IMR-90 (cell line): ENCODE data around the gene RNF17. TPM values are rescaled to one million over a fixed set of nuclear protein-coding genes. Genes with fewer than 3 reads are reported as not detected.

ENCODE experiments used
- ATAC-seq: fragments of 200-7000 bp; cut with Tn5 transposase; 2 replicates; pipeline ENCODE4 v1.9.1; 2020; ENCODE audit warnings: low read depth, mild to moderate bottlenecking, moderate library complexity
- BruUV-seq: library from RNA; stranded (reverse); fragments of 400-500 nt; replicated peaks from 2 replicates; lab custom pipeline; 2021; lab: Mats Ljungman, UMichigan
- CTCF ChIA-PET: fragments of 300-600 bp; formaldehyde crosslinking; extraction: SDS; loops from one replicate; lab custom pipeline; 2021; ENCODE audit warnings: antibody characterized with exemption; lab: Yijun Ruan, JAX
- POLR2A ChIA-PET: fragments of 300-600 bp; sonication (Branson Sonifier 250); formaldehyde crosslinking; loops from one replicate; lab custom pipeline; 2022; ENCODE audit warnings: antibody characterized with exemption; ENCODE audit not compliant: unreplicated experiment; lab: Charles Lee
- DNase-seq: peaks from one replicate; pipeline ENCODE4 v3.0.0; 2013
- H2AFZ ChIP-seq: replicated peaks from 2 replicates; pipeline ENCODE3; 2013; ENCODE audit warnings: low read length, mild to moderate bottlenecking; ENCODE audit not compliant: poor library complexity
- H2AK5ac ChIP-seq: 2 replicates; pipeline ENCODE4 v1.6.1; 2013; ENCODE audit warnings: low read depth, low read length, inconsistent platforms
- H2AK9ac ChIP-seq: replicated peaks from 2 replicates; pipeline ENCODE3; 2013; ENCODE audit warnings: mild to moderate bottlenecking, low read depth, low read length, moderate library complexity; ENCODE audit not compliant: poor library complexity
- H2BK120ac ChIP-seq: 2 replicates; pipeline ENCODE4 v1.6.1; 2013; ENCODE audit warnings: low read depth, low read length, inconsistent platforms
- H2BK15ac ChIP-seq: 3 replicates; pipeline ENCODE4 v1.6.1; 2013; ENCODE audit warnings: low read depth, low read length, inconsistent platforms
- H2BK20ac ChIP-seq: 2 replicates; pipeline ENCODE4 v1.6.1; 2013; ENCODE audit warnings: low read depth, mild to moderate bottlenecking, inconsistent platforms, low read length, moderate library complexity
- H2BK5ac ChIP-seq: 2 replicates; pipeline ENCODE4 v1.6.1; 2013; ENCODE audit warnings: mild to moderate bottlenecking, low read depth, low read length, inconsistent platforms; ENCODE audit not compliant: poor library complexity, severe bottlenecking
- H3K14ac ChIP-seq: replicated peaks from 2 replicates; pipeline ENCODE4 v1.6.1; 2013; ENCODE audit warnings: low read depth, low read length, inconsistent platforms
- H3K18ac ChIP-seq: 2 replicates; pipeline ENCODE4 v1.6.1; 2013; ENCODE audit warnings: low read depth, low read length, control low read depth
- H3K23ac ChIP-seq: 2 replicates; pipeline ENCODE4 v1.6.1; 2013; ENCODE audit warnings: low read depth, low read length, inconsistent platforms
- H3K27ac ChIP-seq: 2 replicates; pipeline ENCODE4 v1.5.1; 2013; ENCODE audit warnings: mild to moderate bottlenecking, control low read depth, low read length; ENCODE audit not compliant: insufficient read depth
- H3K27me3 ChIP-seq: 2 replicates; pipeline ENCODE4 v1.6.1; 2013; ENCODE audit warnings: low read length; ENCODE audit not compliant: control insufficient read depth, insufficient read depth
- H3K36me3 ChIP-seq: 2 replicates; pipeline ENCODE4 v1.6.1; 2013; ENCODE audit warnings: low read length, mixed read lengths; ENCODE audit not compliant: control insufficient read depth, insufficient read depth
- H3K4ac ChIP-seq: 2 replicates; pipeline ENCODE4 v1.6.1; 2013; ENCODE audit warnings: low read depth, low read length, inconsistent platforms
- H3K4me1 ChIP-seq: 2 replicates; pipeline ENCODE4 v1.6.1; 2013; ENCODE audit warnings: low read length, mixed read lengths; ENCODE audit not compliant: control insufficient read depth, insufficient read depth
- H3K4me2 ChIP-seq: 2 replicates; pipeline ENCODE4 v1.6.1; 2013; ENCODE audit warnings: low read depth, mild to moderate bottlenecking, control low read depth, low read length, moderate library complexity
- H3K4me3 ChIP-seq: 2 replicates; pipeline ENCODE4 v1.5.1; 2013; ENCODE audit warnings: low read depth, mild to moderate bottlenecking, control low read depth, low read length, moderate library complexity; ENCODE audit not compliant: insufficient read depth
- H3K56ac ChIP-seq: 2 replicates; pipeline ENCODE4 v1.6.1; 2013; ENCODE audit warnings: low read length, inconsistent platforms; ENCODE audit not compliant: insufficient read depth; ENCODE audit errors: extremely low read depth
- H3K79me1 ChIP-seq, 2 experiments: 2 replicates each; pipeline ENCODE4 v1.6.1; 2013; ENCODE audit warnings: low read length in 2 of 2, inconsistent platforms in 1 of 2, low read depth in 1 of 2
- H3K9ac ChIP-seq: 2 replicates; pipeline ENCODE4 v1.6.1; 2013; ENCODE audit warnings: low read depth, low read length, control low read depth
- H3K9me1 ChIP-seq: 2 replicates; pipeline ENCODE4 v1.6.1; 2013; ENCODE audit warnings: low read length, inconsistent platforms; ENCODE audit not compliant: insufficient read depth
- H3K9me3 ChIP-seq: 2 replicates; pipeline ENCODE4 v1.6.1; 2013; ENCODE audit warnings: low read length; ENCODE audit not compliant: control insufficient read depth, insufficient read depth
- H4K20me1 ChIP-seq: 2 replicates; pipeline ENCODE4 v1.6.1; 2013; ENCODE audit warnings: low read length, inconsistent platforms; ENCODE audit not compliant: insufficient read depth
- H4K5ac ChIP-seq: 2 replicates; pipeline ENCODE4 v1.6.1; 2013; ENCODE audit warnings: mild to moderate bottlenecking, low read depth, low read length, control low read depth
- H4K8ac ChIP-seq, 2 experiments: 2 replicates each; pipeline ENCODE4 v1.6.1; 2013; ENCODE audit warnings: low read depth in 2 of 2, low read length in 2 of 2, control low read depth in 1 of 2, inconsistent platforms in 1 of 2
- H4K91ac ChIP-seq: 2 replicates; pipeline ENCODE4 v1.6.1; 2013; ENCODE audit warnings: low read depth, low read length, inconsistent platforms; ENCODE audit not compliant: insufficient read depth
- BHLHE40 ChIP-seq: fragments of 150-350 bp; IDR thresholded peaks from 2 replicates; pipeline ENCODE4 v1.6.1; 2016; ENCODE audit warnings: mild to moderate bottlenecking, low read depth, low read length
- CEBPB ChIP-seq: IDR thresholded peaks from 2 replicates; pipeline ENCODE4 v1.6.1; 2012; ENCODE audit warnings: low read depth, low read length, improper control_type of control experiment
- CHD1 ChIP-seq: IDR thresholded peaks from 2 replicates; pipeline ENCODE4 v1.6.1; 2012; ENCODE audit warnings: low read depth, low read length, improper control_type of control experiment
- FOS ChIP-seq: fragments of 150-350 bp; IDR thresholded peaks from 2 replicates; pipeline ENCODE4 v1.6.1; 2016; ENCODE audit warnings: low read depth, low read length
- MAFK ChIP-seq: IDR thresholded peaks from 2 replicates; pipeline ENCODE4 v1.6.1; 2012; ENCODE audit warnings: low read depth, low read length, improper control_type of control experiment
- MAZ ChIP-seq: IDR thresholded peaks from 2 replicates; pipeline ENCODE4 v1.6.1; 2012; ENCODE audit warnings: low read depth, mild to moderate bottlenecking, low read length, improper control_type of control experiment, moderate library complexity, borderline replicate concordance
- MXI1 ChIP-seq: IDR thresholded peaks from 2 replicates; pipeline ENCODE4 v1.6.1; 2012; ENCODE audit warnings: low read depth, mild to moderate bottlenecking, low read length, moderate library complexity, borderline replicate concordance
- NFE2L2 ChIP-seq: fragments of 150-350 bp; IDR thresholded peaks from 2 replicates; pipeline ENCODE4 v1.6.1; 2016; ENCODE audit warnings: low read depth, mild to moderate bottlenecking, low read length
- POLR2A ChIP-seq: IDR thresholded peaks from 2 replicates; pipeline ENCODE4 v1.6.1; 2012; ENCODE audit warnings: mild to moderate bottlenecking, low read depth, low read length
- RAD21 ChIP-seq: IDR thresholded peaks from 2 replicates; pipeline ENCODE4 v1.6.1; 2012; ENCODE audit warnings: low read length, improper control_type of control experiment
- RCOR1 ChIP-seq: IDR thresholded peaks from 2 replicates; pipeline ENCODE4 v1.6.1; 2012; ENCODE audit warnings: mild to moderate bottlenecking, low read length, improper control_type of control experiment; ENCODE audit not compliant: insufficient replicate concordance
- RFX5 ChIP-seq: IDR thresholded peaks from 2 replicates; pipeline ENCODE4 v1.8.0; 2012; ENCODE audit warnings: low read depth, mild to moderate bottlenecking, low read length, moderate library complexity
- SMC3 ChIP-seq: fragments of 150-350 bp; IDR thresholded peaks from 2 replicates; pipeline ENCODE4 v1.6.1; 2016; ENCODE audit warnings: low read depth, mild to moderate bottlenecking, antibody characterized with exemption, low read length, moderate library complexity
- WGBS, 2 experiments: methylation state at CpG; one replicate each; pipeline versions ENCODE4 v1.1.5 to v1.1.7; 2013; ENCODE audit warnings: missing lambda C conversion rate in 2 of 2; ENCODE audit not compliant: insufficient read length in 1 of 2; ENCODE audit errors: extremely low coverage in 2 of 2; 5-methylcytosine and 5-hydroxymethylcytosine counted together
- dilution Hi-C: fragments of 300-500 bp; cut with HindIII; formaldehyde crosslinking; loops from one replicate; pipeline ENCODE4 v1.14.3; 2018; ENCODE audit warnings: low sequenced_read_pairs; ENCODE audit not compliant: unreplicated experiment
- in situ Hi-C: fragments of 300-500 bp; cut with MboI; formaldehyde crosslinking; loops from 3 replicates; pipeline ENCODE4 v1.14.3; 2019; ENCODE audit warnings: low sequenced_read_pairs, inconsistent platforms, mixed read lengths
- intact Hi-C: fragments of 100-400 bp; cut with micrococcal nuclease; formaldehyde crosslinking; loops from 2 replicates; pipeline ENCODE4 v1.10.0; 2022
- polyA plus RNA-seq, 3 experiments: library from polyadenylated mRNA; depleted of rRNA; stranded (reverse); fragments of >200 nt; gene quantifications; 2 replicates each; pipeline ENCODE4 v1.2.3, GENCODE V29; 2012; ENCODE audit warnings: low replicate concordance in 1 of 3
- total RNA-seq: library from RNA; depleted of rRNA; stranded (reverse); fragments of >200 nt; gene quantifications from 2 replicates; pipeline ENCODE4 v1.2.3, GENCODE V29; 2012
- TF ChIP-seq, protein P1 (sequence below): fragments of 150-350 bp; IDR thresholded peaks from 2 replicates; pipeline ENCODE4 v1.6.1; 2016; ENCODE audit warnings: low read depth, mild to moderate bottlenecking, low read length, moderate library complexity, borderline replicate concordance

Gene RNF17
- total and polyA plus RNA-seq, 2 of the 4 experiments (the other 2 are of a cell fraction), result 0.03 to 0.18 TPM

DNA sequence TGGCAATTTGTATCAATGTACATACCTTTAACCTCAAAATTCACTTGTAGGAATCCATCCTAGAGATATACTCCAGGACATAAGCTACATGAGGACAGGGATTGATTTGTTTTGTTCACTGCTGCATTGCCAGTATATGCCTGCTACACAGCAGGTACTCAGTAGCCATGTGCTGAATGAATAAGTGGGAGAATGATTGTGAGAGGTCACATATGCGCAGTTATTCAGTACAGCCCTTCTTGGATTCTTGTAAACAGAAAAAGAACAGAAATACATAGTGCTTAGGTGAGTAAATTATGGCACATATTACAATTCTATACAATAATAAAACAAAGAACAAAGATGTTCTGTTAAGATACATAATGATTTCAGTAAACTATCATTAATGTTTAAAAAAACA lies 133.3 kb downstream of the RNF17 start:
- Histone ChIP-seq H4K20me1 (no peaks in the 10 kb centered on the region; the same call in 1 of the 2 replicates), H2AK5ac (no peak overlapping the region), H4K91ac (no peak overlapping the region), H2BK120ac (no peak overlapping the region), H3K4me3 (no peak overlapping the region), H3K14ac (no peak overlapping the region), H3K4me2 (no peak overlapping the region), H2BK15ac (no peak overlapping the region), H3K9ac (no peak overlapping the region), H2AK9ac (no peak overlapping the region), H2BK5ac (no peak overlapping the region), H3K79me1 (peaks cover 0 to 2% of the 10 kb centered on the region in 2 experiments; a peak in 2 of 4 replicates), H3K27me3 (no peaks in the 10 kb centered on the region), H3K27ac (no peak overlapping the region), H3K23ac (no peak overlapping the region), H3K9me1 (0 out of 2 replicates have a peak, but pooled peaks cover 3% of the 10 kb centered on the region), H2AFZ (no peak overlapping the region), H4K5ac (no peak overlapping the region), H3K9me3 (no peaks in the 10 kb centered on the region), H4K8ac (no peak overlapping the region), H3K4me1 (no peaks in the 10 kb centered on the region), H3K36me3 (peaks cover 6% of the 10 kb centered on the region), H3K4ac (no peak overlapping the region), H3K56ac (no peak overlapping the region), H3K18ac (no peak overlapping the region), H2BK20ac (no peak overlapping the region)
- CTCF ChIA-PET, result no interaction called here
- no CpG with 5 or more reads among the region's 1 CpG for WGBS, 2 experiments
- intact Hi-C loops, result no loop called here
- in situ Hi-C loops, result no loop called here
- DNase-seq (no peak), ATAC-seq (no peak)
- TF ChIP-seq MXI1 (no peak), NFE2L2 (no peak), POLR2A (no peak), MAZ (no peak), CHD1 (no peak), SMC3 (no peak), MAFK (no peak), RCOR1 (no peak), RFX5 (no peak), RAD21 (no peak), CEBPB (no peak), BHLHE40 (no peak), FOS (no peak)
- TF ChIP-seq, protein P1, sequence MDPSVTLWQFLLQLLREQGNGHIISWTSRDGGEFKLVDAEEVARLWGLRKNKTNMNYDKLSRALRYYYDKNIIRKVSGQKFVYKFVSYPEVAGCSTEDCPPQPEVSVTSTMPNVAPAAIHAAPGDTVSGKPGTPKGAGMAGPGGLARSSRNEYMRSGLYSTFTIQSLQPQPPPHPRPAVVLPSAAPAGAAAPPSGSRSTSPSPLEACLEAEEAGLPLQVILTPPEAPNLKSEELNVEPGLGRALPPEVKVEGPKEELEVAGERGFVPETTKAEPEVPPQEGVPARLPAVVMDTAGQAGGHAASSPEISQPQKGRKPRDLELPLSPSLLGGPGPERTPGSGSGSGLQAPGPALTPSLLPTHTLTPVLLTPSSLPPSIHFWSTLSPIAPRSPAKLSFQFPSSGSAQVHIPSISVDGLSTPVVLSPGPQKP, result no peak
- BruUV-seq, result no TSS peak
- POLR2A ChIA-PET, result no interaction called here
- dilution Hi-C loops, result no loop called here
